ENCODE measurements around the gene RFX7. TPM values are rescaled to one million over a fixed set of nuclear protein-coding genes. Genes with fewer than 3 reads are reported as not detected.

Gene RFX7
- total and polyA plus RNA-seq, 2 donors (not counting 1 experiment from before 2014, with no cell fraction given) = 6.6 to 44.8 TPM

- CTCF ChIA-PET = interaction anchor here (1.4 to 2.8 kb wide), 4 partner anchors 13 to 179 kb away, joined by 3 to 19 read pairs (median 6); no protein-coding TSS in a partner anchor
- H3K27ac ChIP-seq (ENCODE audit: low read length in 2 of 2) = no peak overlapping the region
Observed at GRCh38 chr15:56249092-56249491, 5.4 kb upstream of the RFX7 start.

More at GRCh38 chr15:56249092-56249491, 5.4 kb upstream of the RFX7 start:
- H2AFZ ChIP-seq (ENCODE audit: insufficient read depth, low read depth, low read length, poor library complexity, severe bottlenecking) = no peak overlapping the region
- no peak overlapping the region for H3K9ac ChIP-seq (ENCODE audit: low read length)
- no peak overlapping the region for H3K4me3 Mint-ChIP-seq
- no peaks in the 10 kb centered on the region for H3K9me3 ChIP-seq (ENCODE audit: control extremely low read depth in 1 of 3, control insufficient read depth in 2 of 3, insufficient read depth in 1 of 3, low read length in 2 of 3)
- peaks cover 0 to 4% (median 1%) of the 10 kb centered on the region in 4 experiments for H3K27me3 ChIP-seq (replicated peaks in 1 of 4; ENCODE audit: control extremely low read depth in 1 of 4, control insufficient read depth in 3 of 4, insufficient read depth in 4 of 4, low read length in 3 of 4)
- ATAC-seq (ENCODE audit: low read depth) (no peak), DNase-seq (no peak)
- H3K4me1 Mint-ChIP-seq = peaks cover 22% of the 10 kb centered on the region
- H3K27me3 Mint-ChIP-seq = no peaks in the 10 kb centered on the region
- peaks cover 3% of the 10 kb centered on the region for H3K79me2 ChIP-seq (ENCODE audit: control insufficient read depth, insufficient read depth, low read length)
- intact Hi-C loops (cut with micrococcal nuclease) = loop anchor here (5.0 to 10.0 kb wide), 5 partner anchors 154 to 1054 kb away; partner anchors contain the start of genes RSL24D1 and TCF12
- POLR2A ChIA-PET = no interaction called here
- no peak overlapping the region for H3K4me3 ChIP-seq (ENCODE audit: control extremely low read depth in 1 of 5, extremely low read depth in 1 of 5, insufficient read depth in 1 of 5, low read depth in 2 of 5, low read length in 4 of 5)
- H3K4me1 ChIP-seq (ENCODE audit: control insufficient read depth in 2 of 2, insufficient read depth in 2 of 2, low read length in 2 of 2) = peaks cover 14 to 22% of the 10 kb centered on the region in 2 donors
- H3K4me2 ChIP-seq (replicated peaks; ENCODE audit: low read depth, low read length, poor library complexity, severe bottlenecking) = no peak overlapping the region
- no peaks in the 10 kb centered on the region for H4K20me1 ChIP-seq (ENCODE audit: control insufficient read depth, insufficient read depth, low read length, poor library complexity, severe bottlenecking)
- no peaks in the 10 kb centered on the region for H3K36me3 ChIP-seq (replicated peaks in 1 of 2; ENCODE audit: control extremely low read depth in 1 of 2, control insufficient read depth in 1 of 2, extremely low read depth in 1 of 2, insufficient read depth in 2 of 2, low read length in 1 of 2)
- no peak overlapping the region for H3K27ac Mint-ChIP-seq
- TF ChIP-seq CTCF (IDR thresholded peaks at IDR 0.05) (no peak), EZH2 (IDR thresholded peaks at IDR 0.05; ENCODE audit: borderline replicate concordance, insufficient read depth, low read depth, low read length, poor library complexity, severe bottlenecking) (no peak)
- no peaks in the 10 kb centered on the region for H3K9me3 Mint-ChIP-seq (ENCODE audit: insufficient read depth)
